Measurements from ENCODE around the gene POC1A.

POC1A gene

DNA sequence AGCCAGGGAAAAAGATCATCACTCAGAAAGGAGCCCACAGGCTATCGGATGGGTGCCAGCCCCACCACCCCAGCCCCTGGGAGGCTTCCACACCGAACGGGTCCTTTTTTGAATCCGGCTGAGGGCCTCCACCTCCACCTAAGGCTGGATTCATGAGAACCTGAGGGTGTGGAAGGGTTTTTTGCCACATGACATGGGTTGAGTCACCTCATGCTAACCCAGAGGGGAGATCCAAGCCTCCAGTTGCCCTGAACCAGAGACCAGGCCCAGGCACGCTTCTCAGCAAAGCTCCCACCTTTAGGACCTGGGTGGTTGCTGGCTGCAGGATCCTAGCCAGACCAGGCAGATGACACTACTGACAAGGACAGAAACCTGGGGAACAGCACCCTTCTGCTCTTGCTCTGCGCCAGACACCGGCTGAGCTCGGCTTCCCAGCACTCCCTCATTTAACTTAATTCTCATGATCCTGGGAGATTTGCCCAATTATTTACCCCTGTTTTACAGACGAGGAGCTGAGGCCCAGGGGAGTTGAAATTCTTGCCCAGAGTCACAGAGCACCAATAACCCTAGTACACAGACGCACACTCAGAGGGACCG is 123.4 kb downstream of the POC1A start:
- DNase-seq (ENCODE audit: low read depth, low spot score), result no peak

DNA sequence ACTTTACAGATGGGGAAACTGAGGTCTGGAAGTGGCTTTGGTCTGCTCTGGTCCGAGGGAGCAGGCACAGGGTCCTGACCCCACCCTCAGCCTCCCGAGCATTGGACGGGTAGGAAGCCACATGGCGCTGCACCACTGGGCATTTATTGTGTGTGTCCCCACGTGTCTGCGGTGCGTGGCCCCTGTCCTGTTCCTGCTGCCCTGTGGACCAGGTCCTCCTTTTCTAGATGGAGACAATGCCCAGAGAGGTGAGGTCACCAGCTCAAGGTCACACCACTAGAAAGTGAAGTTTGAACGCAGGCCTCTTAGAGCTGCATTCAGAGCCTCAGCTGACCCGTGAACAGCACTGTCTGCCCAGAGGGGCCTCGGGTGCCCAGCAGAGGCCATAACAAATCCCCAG is 124.7 kb downstream of the POC1A start:
- DNase-seq (ENCODE audit: low read depth, low spot score), result no peak

- DNase-seq (ENCODE audit: low read depth, low spot score), result no peak
Measured at GRCh38 chr3:52029053-52029452, 125.2 kb downstream of the POC1A start.

- DNase-seq (ENCODE audit: low read depth, low spot score), result no peak
Measured at GRCh38 chr3:52028572-52028971, 125.7 kb downstream of the POC1A start.

GRCh38 chr3:52026041-52026440 is 128.2 kb downstream of the POC1A start:
- no peak for DNase-seq (ENCODE audit: low read depth, low spot score)

DNA sequence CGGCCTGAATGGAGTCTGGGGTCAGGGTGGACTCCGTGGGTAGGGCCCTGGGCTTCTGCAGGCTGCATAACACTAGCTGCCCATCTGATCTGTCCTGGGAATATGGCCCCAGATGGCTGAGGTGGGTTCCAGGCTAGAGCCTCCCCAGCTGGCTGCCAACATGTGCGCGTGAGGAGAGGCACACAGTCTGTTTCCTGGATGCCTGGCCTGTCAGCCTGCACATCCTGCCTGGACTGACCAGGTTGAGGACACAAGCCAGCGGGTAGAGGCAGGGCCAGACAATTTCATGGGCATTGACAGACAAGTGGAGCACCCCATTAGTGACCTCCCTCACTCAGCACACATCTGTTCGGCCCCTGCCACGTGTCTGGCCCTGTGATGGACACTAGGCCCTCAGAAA is 128.8 kb downstream of the POC1A start:
- DNase-seq (ENCODE audit: low read depth, low spot score), result no peak

All from activated naive CD8-positive, alpha-beta T cell treated with anti-CD3 and anti-CD28 coated beads, Interleukin-2, amount 50 U/mL, for 16 hours (primary cell).